Measurements from ENCODE around the gene RTN1.

The RTN1 gene

DNA sequence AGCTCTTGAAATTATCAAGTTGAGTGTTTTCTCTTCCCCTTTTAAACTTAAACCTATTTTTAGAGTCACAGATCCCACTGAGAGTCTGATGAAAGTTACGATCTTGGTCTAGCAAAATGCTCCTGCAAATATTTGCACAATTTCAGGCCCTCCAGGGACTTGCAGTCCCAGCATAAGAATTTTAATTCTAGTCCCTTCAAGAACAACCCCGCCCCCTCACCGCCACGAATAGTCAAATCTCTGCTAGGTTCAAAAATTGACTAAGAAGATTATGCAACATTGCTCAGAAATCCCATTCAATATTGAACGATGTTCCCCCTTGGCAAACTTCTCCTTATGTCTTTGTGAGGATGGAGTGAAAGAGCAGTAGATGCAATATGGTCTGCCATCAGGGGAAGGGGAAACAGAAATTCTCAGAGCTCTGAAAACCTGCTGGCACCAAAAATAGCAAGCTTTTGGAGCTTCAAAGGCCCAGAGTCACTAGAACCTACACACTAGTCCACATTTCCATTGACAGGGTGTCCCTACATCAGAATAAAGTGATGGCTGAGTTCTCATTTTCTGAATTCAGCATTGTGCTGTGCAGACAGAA is 166.4 kb downstream of the RTN1 start:
- H3K36me3 ChIP-seq (replicated peaks in 1 of 2; ENCODE audit: control insufficient read depth in 2 of 2, insufficient read depth in 2 of 2, low read length in 2 of 2) = no peaks in the 10 kb centered on the region
- H3K23ac ChIP-seq (ENCODE audit: low read depth, low read length, poor library complexity) = no peak overlapping the region
- no peaks in the 10 kb centered on the region for H3K4me1 ChIP-seq (ENCODE audit: control insufficient read depth in 2 of 2, insufficient read depth in 1 of 2, low read depth in 1 of 2, low read length in 2 of 2)
- no peak overlapping the region for H3K14ac ChIP-seq (ENCODE audit: low read length)
- H3K4me2 ChIP-seq (ENCODE audit: insufficient read depth, low read length, poor library complexity, severe bottlenecking) = no peak overlapping the region
- no peak overlapping the region for H2BK5ac ChIP-seq (ENCODE audit: low read length)
- H3K4ac ChIP-seq (ENCODE audit: low read length) = no peak overlapping the region
- no CpG with 5 or more reads among the region's 5 CpGs for WGBS, 2 donors (ENCODE audit: extremely low coverage in 2 of 2, insufficient read length in 2 of 2, insufficient replicate concordance in 1 of 2)
- no peaks in the 10 kb centered on the region for H3K27me3 ChIP-seq (ENCODE audit: control insufficient read depth in 3 of 3, insufficient read depth in 3 of 3, low read depth in 1 of 3, low read length in 3 of 3)
- H2BK15ac ChIP-seq (ENCODE audit: low read length) = no peak overlapping the region
- H3K18ac ChIP-seq (ENCODE audit: low read length) = no peak overlapping the region
- H2BK12ac ChIP-seq (ENCODE audit: low read length) = no peak overlapping the region
- H4K91ac ChIP-seq (ENCODE audit: low read depth, low read length, poor library complexity) = no peak overlapping the region
- H2AFZ ChIP-seq (ENCODE audit: low read length) = no peak overlapping the region
- H3K27ac ChIP-seq (replicated peaks; ENCODE audit: low read length) = no peak overlapping the region
- no peak overlapping the region for H3K9ac ChIP-seq (ENCODE audit: low read depth, low read length, poor library complexity)
- peaks cover 0 to 2% of the 10 kb centered on the region in 2 donors for H3K9me3 ChIP-seq (replicated peaks in 1 of 2; ENCODE audit: control insufficient read depth in 2 of 2, insufficient read depth in 1 of 2, low read depth in 1 of 2, low read length in 2 of 2)
- H2BK120ac ChIP-seq (ENCODE audit: low read depth, low read length) = no peak overlapping the region
- H3K4me3 ChIP-seq (ENCODE audit: low read length in 2 of 2) = no peak overlapping the region
- no peaks in the 10 kb centered on the region for H3K79me1 ChIP-seq (ENCODE audit: low read depth, low read length)
- H4K8ac ChIP-seq (ENCODE audit: low read depth, low read length) = no peak overlapping the region
- DNase-seq (ENCODE audit: low spot score) = no peak
- no peak overlapping the region for H2AK5ac ChIP-seq (ENCODE audit: low read depth, low read length)

DNA sequence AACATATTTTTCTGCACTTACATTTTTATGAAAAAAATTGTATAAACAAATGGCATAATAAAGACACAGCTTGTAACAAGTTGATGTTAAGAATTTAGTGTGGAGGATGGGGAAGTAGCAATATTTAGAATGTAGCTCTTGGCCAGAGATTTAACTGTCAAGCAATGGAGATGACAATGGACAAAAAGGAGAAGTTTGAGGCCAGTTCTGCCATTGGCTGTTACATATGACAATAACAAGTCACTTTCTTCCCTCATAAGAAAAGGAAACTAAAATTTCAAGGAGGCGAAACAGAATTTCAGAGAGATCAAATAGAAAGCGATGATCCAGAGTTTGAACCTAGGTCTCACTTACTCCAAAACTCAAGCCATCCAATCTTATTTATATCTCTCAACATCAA is 171.1 kb downstream of the RTN1 start:
- Histone ChIP-seq H4K8ac (ENCODE audit: low read depth, low read length) (no peak overlapping the region), H3K79me1 (ENCODE audit: low read depth, low read length) (no peaks in the 10 kb centered on the region), H2BK12ac (ENCODE audit: low read length) (no peak overlapping the region), H3K27me3 (ENCODE audit: control insufficient read depth in 3 of 3, insufficient read depth in 3 of 3, low read depth in 1 of 3, low read length in 3 of 3) (no peaks in the 10 kb centered on the region), H3K14ac (ENCODE audit: low read length) (no peak overlapping the region), H3K9ac (ENCODE audit: low read depth, low read length, poor library complexity) (no peak overlapping the region), H2AK5ac (ENCODE audit: low read depth, low read length) (no peak overlapping the region), H3K18ac (ENCODE audit: low read length) (no peak overlapping the region), H3K27ac (replicated peaks; ENCODE audit: low read length) (no peak overlapping the region), H3K36me3 (replicated peaks in 1 of 2; ENCODE audit: control insufficient read depth in 2 of 2, insufficient read depth in 2 of 2, low read length in 2 of 2) (no peaks in the 10 kb centered on the region), H3K4me1 (ENCODE audit: control insufficient read depth in 2 of 2, insufficient read depth in 1 of 2, low read depth in 1 of 2, low read length in 2 of 2) (peaks cover 0 to 3% of the 10 kb centered on the region in 2 donors), H3K4ac (ENCODE audit: low read length) (no peak overlapping the region), H2AFZ (ENCODE audit: low read length) (no peak overlapping the region), H3K23ac (ENCODE audit: low read depth, low read length, poor library complexity) (no peak overlapping the region), H4K91ac (ENCODE audit: low read depth, low read length, poor library complexity) (no peak overlapping the region), H2BK120ac (ENCODE audit: low read depth, low read length) (no peak overlapping the region), H2BK15ac (ENCODE audit: low read length) (no peak overlapping the region), H3K4me3 (ENCODE audit: low read length in 2 of 2) (no peak overlapping the region), H3K9me3 (replicated peaks in 1 of 2; ENCODE audit: control insufficient read depth in 2 of 2, insufficient read depth in 1 of 2, low read depth in 1 of 2, low read length in 2 of 2) (peaks cover 0 to 4% of the 10 kb centered on the region in 2 donors), H3K4me2 (ENCODE audit: insufficient read depth, low read length, poor library complexity, severe bottlenecking) (no peak overlapping the region), H2BK5ac (ENCODE audit: low read length) (no peak overlapping the region)
- no CpG with 5 or more reads among the region's 2 CpGs for WGBS, 2 donors (ENCODE audit: extremely low coverage in 2 of 2, insufficient read length in 2 of 2, insufficient replicate concordance in 1 of 2)
- no peak for DNase-seq (ENCODE audit: low spot score)

DNA sequence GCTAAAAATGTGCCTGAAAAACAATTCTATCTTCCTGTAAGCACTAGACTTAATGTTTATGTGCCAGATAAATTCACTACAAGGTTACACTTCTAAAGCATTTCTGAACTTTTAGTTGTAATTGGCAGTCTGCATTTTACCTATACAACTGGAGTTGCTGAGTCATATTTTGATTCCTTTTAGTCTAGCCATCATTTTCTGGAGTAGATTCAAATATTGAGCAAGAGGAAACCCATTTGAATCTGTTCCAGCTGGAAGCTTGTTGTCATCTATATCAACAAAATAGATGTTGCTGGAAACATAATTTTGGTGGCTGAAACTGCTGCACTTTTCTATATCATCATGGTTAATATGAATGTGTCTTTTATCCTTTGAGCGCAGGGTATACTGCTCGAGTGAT is 171.8 kb downstream of the RTN1 start:
- Histone ChIP-seq H3K36me3 (replicated peaks in 1 of 2; ENCODE audit: control insufficient read depth in 2 of 2, insufficient read depth in 2 of 2, low read length in 2 of 2) (no peaks in the 10 kb centered on the region), H3K4me3 (ENCODE audit: low read length in 2 of 2) (no peak overlapping the region), H3K4me2 (ENCODE audit: insufficient read depth, low read length, poor library complexity, severe bottlenecking) (no peak overlapping the region), H2AK5ac (ENCODE audit: low read depth, low read length) (no peak overlapping the region), H3K18ac (ENCODE audit: low read length) (no peak overlapping the region), H2AFZ (ENCODE audit: low read length) (no peak overlapping the region), H4K8ac (ENCODE audit: low read depth, low read length) (no peak overlapping the region), H2BK15ac (ENCODE audit: low read length) (no peak overlapping the region), H3K23ac (ENCODE audit: low read depth, low read length, poor library complexity) (no peak overlapping the region), H2BK12ac (ENCODE audit: low read length) (no peak overlapping the region), H3K14ac (ENCODE audit: low read length) (no peak overlapping the region), H3K9me3 (replicated peaks in 1 of 2; ENCODE audit: control insufficient read depth in 2 of 2, insufficient read depth in 1 of 2, low read depth in 1 of 2, low read length in 2 of 2) (peaks cover 0 to 4% of the 10 kb centered on the region in 2 donors), H3K4ac (ENCODE audit: low read length) (no peak overlapping the region), H3K79me1 (ENCODE audit: low read depth, low read length) (no peaks in the 10 kb centered on the region), H3K4me1 (ENCODE audit: control insufficient read depth in 2 of 2, insufficient read depth in 1 of 2, low read depth in 1 of 2, low read length in 2 of 2) (peaks cover 0 to 3% of the 10 kb centered on the region in 2 donors), H2BK5ac (ENCODE audit: low read length) (no peak overlapping the region), H3K27ac (replicated peaks; ENCODE audit: low read length) (no peak overlapping the region), H3K9ac (ENCODE audit: low read depth, low read length, poor library complexity) (no peak overlapping the region), H3K27me3 (ENCODE audit: control insufficient read depth in 3 of 3, insufficient read depth in 3 of 3, low read depth in 1 of 3, low read length in 3 of 3) (no peaks in the 10 kb centered on the region), H4K91ac (ENCODE audit: low read depth, low read length, poor library complexity) (no peak overlapping the region), H2BK120ac (ENCODE audit: low read depth, low read length) (no peak overlapping the region)
- no peak for DNase-seq (ENCODE audit: low spot score)
- WGBS, 2 donors (ENCODE audit: extremely low coverage in 2 of 2, insufficient read length in 2 of 2, insufficient replicate concordance in 1 of 2) = no CpG with 5 or more reads among the region's 2 CpGs

GRCh38 chr14:59695198-59695597 is 175.4 kb downstream of the RTN1 start:
- Histone ChIP-seq H3K4me1 (ENCODE audit: control insufficient read depth in 2 of 2, insufficient read depth in 1 of 2, low read depth in 1 of 2, low read length in 2 of 2) (peaks cover 0 to 3% of the 10 kb centered on the region in 2 donors), H3K36me3 (replicated peaks in 1 of 2; ENCODE audit: control insufficient read depth in 2 of 2, insufficient read depth in 2 of 2, low read length in 2 of 2) (no peaks in the 10 kb centered on the region), H4K91ac (ENCODE audit: low read depth, low read length, poor library complexity) (no peak overlapping the region), H2BK15ac (ENCODE audit: low read length) (no peak overlapping the region), H2BK120ac (ENCODE audit: low read depth, low read length) (no peak overlapping the region), H3K4me2 (ENCODE audit: insufficient read depth, low read length, poor library complexity, severe bottlenecking) (no peak overlapping the region), H3K9ac (ENCODE audit: low read depth, low read length, poor library complexity) (peak overlapping the region; percentile 60), H2AK5ac (ENCODE audit: low read depth, low read length) (peak overlapping the region; percentile 74), H3K4me3 (ENCODE audit: low read length in 2 of 2) (no peak overlapping the region), H3K9me3 (replicated peaks in 1 of 2; ENCODE audit: control insufficient read depth in 2 of 2, insufficient read depth in 1 of 2, low read depth in 1 of 2, low read length in 2 of 2) (peaks cover 0 to 3% of the 10 kb centered on the region in 2 donors), H3K79me1 (ENCODE audit: low read depth, low read length) (no peaks in the 10 kb centered on the region), H3K23ac (ENCODE audit: low read depth, low read length, poor library complexity) (peak overlapping the region; percentile 91), H3K27me3 (ENCODE audit: control insufficient read depth in 3 of 3, insufficient read depth in 3 of 3, low read depth in 1 of 3, low read length in 3 of 3) (no peaks in the 10 kb centered on the region), H2BK12ac (ENCODE audit: low read length) (no peak overlapping the region), H3K4ac (ENCODE audit: low read length) (no peak overlapping the region), H4K8ac (ENCODE audit: low read depth, low read length) (no peak overlapping the region), H2AFZ (ENCODE audit: low read length) (no peak overlapping the region), H3K27ac (replicated peaks; ENCODE audit: low read length) (no peak overlapping the region), H3K18ac (ENCODE audit: low read length) (peak overlapping the region; percentile 76), H2BK5ac (ENCODE audit: low read length) (no peak overlapping the region), H3K14ac (ENCODE audit: low read length) (no peak overlapping the region)
- no peak for DNase-seq (ENCODE audit: low spot score)
- WGBS, 2 donors (ENCODE audit: extremely low coverage in 2 of 2, insufficient read length in 2 of 2, insufficient replicate concordance in 1 of 2) = no CpG with 5 or more reads among the region's 5 CpGs
